C4-2B (cell line): ENCODE results near the gene SMURF1.
"Not testable (repeated sequence)": the region's sequence is repeated elsewhere in the genome, so short reads cannot be mapped to it uniquely, and the experiment has no call there.

Experiments
- H3K27ac ChIP-seq: fragments of 450-650 bp; 2 replicates; pipeline ENCODE4 v1.5.1; 2017
- CTCF ChIP-seq: fragments of 450-650 bp; conservative IDR thresholded peaks from 2 replicates; pipeline ENCODE4 v1.5.1; 2017; ENCODE audit warnings: mild to moderate bottlenecking
- ZFX ChIP-seq: fragments of 450-650 bp; IDR thresholded peaks from 2 replicates; pipeline ENCODE4 v1.6.1; 2017

Gene SMURF1

GRCh38 chr7:99165816-99166215 lies 21.9 kb upstream of the SMURF1 start:
- TF ChIP-seq ZFX (no peak), CTCF (no peak)
- H3K27ac ChIP-seq, result no peak overlapping the region

- not testable (repeated sequence) for H3K27ac ChIP-seq
These were observed 19.8 kb upstream of the SMURF1 start for GRCh38 chr7:99163669-99164068.

- TF ChIP-seq ZFX (no peak), CTCF (no peak)
- H3K27ac ChIP-seq, result no peak overlapping the region
These were observed 12.7 kb upstream of the SMURF1 start for GRCh38 chr7:99156649-99157048.

GRCh38 chr7:99155211-99155610 lies 11.3 kb upstream of the SMURF1 start:
- no peak overlapping the region for H3K27ac ChIP-seq
- TF ChIP-seq CTCF (no peak), ZFX (no peak)

- TF ChIP-seq ZFX (no peak), CTCF (no peak)
These were observed 3.1 kb upstream of the SMURF1 start for GRCh38 chr7:99146979-99147378.

DNA sequence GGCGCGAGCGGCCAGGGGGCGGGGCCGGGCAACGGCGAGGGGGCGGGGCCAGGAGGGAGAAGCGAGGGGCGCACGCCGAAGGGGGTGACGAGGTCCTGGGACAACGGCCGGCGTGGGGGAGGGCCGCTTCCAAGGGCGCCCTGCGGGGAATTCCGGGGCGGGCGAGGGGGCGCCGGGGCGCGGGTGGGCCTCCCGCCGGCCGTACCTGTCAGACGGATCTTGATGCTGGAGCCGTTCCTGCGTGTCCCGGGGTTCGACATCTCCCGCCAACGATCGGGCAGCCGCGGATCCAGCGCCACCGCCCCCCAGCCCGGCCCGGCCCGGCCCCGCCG lies 421 bp downstream of the SMURF1 start:
- H3K27ac ChIP-seq, result peak overlapping the region; percentile 94
- TF ChIP-seq ZFX, result no peak
- no peak for TF ChIP-seq CTCF

More at GRCh38 chr7:99146979-99147378, 3.1 kb upstream of the SMURF1 start:
- H3K27ac ChIP-seq, result no peak overlapping the region

DNA sequence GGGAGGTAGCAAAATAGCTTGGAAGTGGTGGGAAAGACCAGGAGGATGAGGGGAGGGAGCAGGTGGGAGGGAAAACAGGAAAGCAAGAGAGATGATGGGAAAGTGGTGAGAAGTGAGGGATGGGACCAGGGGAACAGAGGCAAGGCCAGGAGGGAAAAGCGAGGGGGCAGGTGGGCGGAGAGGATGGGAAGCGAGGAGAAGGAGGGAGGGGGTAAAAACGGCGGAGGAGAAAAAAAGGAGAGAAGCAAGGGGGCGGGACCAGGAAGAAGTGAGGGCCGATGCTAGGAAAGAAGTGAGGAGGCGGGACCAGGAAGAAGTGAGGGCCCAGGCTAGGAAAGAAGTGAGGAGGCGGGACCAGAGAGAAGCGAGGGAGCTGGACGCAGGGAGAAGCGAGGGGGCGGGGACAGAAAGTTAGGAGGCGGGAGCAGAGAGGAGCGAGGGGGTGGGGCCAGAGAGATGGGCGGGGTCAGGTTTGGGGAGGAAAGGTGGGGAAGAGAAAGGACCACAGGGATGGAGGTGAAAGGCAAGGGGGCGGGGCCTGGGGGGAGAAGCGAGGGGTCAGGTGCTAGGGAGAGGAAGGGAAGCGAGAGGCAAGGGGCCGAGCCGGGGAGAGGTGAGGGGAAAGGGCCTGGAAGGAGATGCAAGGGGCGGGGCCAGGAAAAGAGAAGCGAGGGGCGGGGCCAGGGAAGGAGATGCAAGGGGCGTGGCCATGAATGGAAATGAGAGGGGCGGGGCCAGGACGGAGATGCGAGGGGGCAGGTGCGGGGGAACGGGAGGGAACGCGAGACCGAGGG lies 984 bp downstream of the SMURF1 start:
- H3K27ac ChIP-seq, result peak overlapping the region; percentile 94
- TF ChIP-seq CTCF (no peak), ZFX (no peak)
